CD4-positive, alpha-beta T cell treated with Interleukin-17A for 1 hour (primary cell): ENCODE results near the gene EMX2.

ENCODE experiments used
- DNase-seq: peaks from one replicate; pipeline ENCODE4 v3.0.0-alpha.2; 2020

The EMX2 gene

GRCh38 chr10:117545141-117546019 is 2.8 kb downstream of the EMX2 start:
- no peak for DNase-seq

GRCh38 chr10:117546020-117546580 is 3.6 kb downstream of the EMX2 start:
- no peak for DNase-seq

GRCh38 chr10:117546581-117547015 is 4.1 kb downstream of the EMX2 start:
- no peak for DNase-seq

- no peak for DNase-seq
Measured at GRCh38 chr10:117547016-117547715, 4.6 kb downstream of the EMX2 start.

GRCh38 chr10:117547716-117548668 is 5.4 kb downstream of the EMX2 start:
- no peak for DNase-seq

- no peak for DNase-seq
Measured at GRCh38 chr10:117549100-117549585, 6.6 kb downstream of the EMX2 start.

- DNase-seq = no peak
Measured at GRCh38 chr10:117550076-117550475, 7.5 kb downstream of the EMX2 start.

GRCh38 chr10:117550599-117551329 is 8.2 kb downstream of the EMX2 start:
- DNase-seq = no peak

GRCh38 chr10:117551330-117552155 is 9.0 kb downstream of the EMX2 start:
- DNase-seq = no peak

GRCh38 chr10:117552156-117552631 is 9.6 kb downstream of the EMX2 start:
- DNase-seq = no peak

GRCh38 chr10:117552701-117553141 is 10.2 kb downstream of the EMX2 start:
- no peak for DNase-seq

GRCh38 chr10:117553142-117553814 is 10.7 kb downstream of the EMX2 start:
- no peak for DNase-seq

GRCh38 chr10:117553815-117554172 is 11.2 kb downstream of the EMX2 start:
- no peak for DNase-seq

GRCh38 chr10:117554241-117554814 is 11.8 kb downstream of the EMX2 start:
- no peak for DNase-seq

GRCh38 chr10:117555017-117555416 is 12.5 kb downstream of the EMX2 start:
- DNase-seq = no peak

GRCh38 chr10:117555863-117556262 is 13.3 kb downstream of the EMX2 start:
- no peak for DNase-seq

- DNase-seq = no peak
Measured at GRCh38 chr10:117556356-117556755, 13.8 kb downstream of the EMX2 start.

- DNase-seq = no peak
Measured at GRCh38 chr10:117559712-117560111, 17.2 kb downstream of the EMX2 start.

- no peak for DNase-seq
Measured at GRCh38 chr10:117560942-117561341, 18.4 kb downstream of the EMX2 start.

GRCh38 chr10:117562220-117562619 is 19.7 kb downstream of the EMX2 start:
- DNase-seq = no peak
